HAP-1 (cell line): ENCODE data around the gene PELI3.

ENCODE experiments used
- DNase-seq, 2 experiments: peaks; one replicate each; pipeline ENCODE4 v3.0.0-alpha.2; 2016 to 2020; ENCODE audit warnings: low spot score in 2 of 2
- H3K27me3 ChIP-seq: fragments of 250-450 bp; sonication (Bioruptor Pico); 2 replicates; pipeline ENCODE4 v1.5.1; 2020; ENCODE audit warnings: low read depth, mild to moderate bottlenecking, moderate library complexity
- H3K36me3 ChIP-seq: fragments of 250-450 bp; sonication (Bioruptor Pico); replicated peaks from 2 replicates; pipeline ENCODE4 v1.5.1; 2020; ENCODE audit warnings: mild to moderate bottlenecking
- H3K4me1 ChIP-seq: fragments of 250-450 bp; sonication (Bioruptor Pico); 2 replicates; pipeline ENCODE4 v1.5.1; 2020; ENCODE audit warnings: mild to moderate bottlenecking
- H3K4me3 ChIP-seq: fragments of 250-450 bp; sonication (Bioruptor Pico); 2 replicates; pipeline ENCODE4 v1.5.1; 2020; ENCODE audit warnings: mild to moderate bottlenecking, moderate library complexity
- H3K9me3 ChIP-seq: fragments of 250-450 bp; sonication (Bioruptor Pico); 2 replicates; pipeline ENCODE4 v1.5.1; 2020; ENCODE audit warnings: mild to moderate bottlenecking, moderate library complexity
- in situ Hi-C: fragments of 300-500 bp; cut with MboI; formaldehyde crosslinking; loops from 3 replicates; pipeline ENCODE4 v1.14.3; 2020; ENCODE audit warnings: low sequenced_read_pairs, inconsistent platforms, mixed read lengths

Gene PELI3

GRCh38 chr11:66473167-66473566 is 6.5 kb downstream of the PELI3 start:
- H3K36me3 ChIP-seq: peaks cover 22% of the 10 kb centered on the region
- in situ Hi-C loops: no loop called here
- DNase-seq: no peak

GRCh38 chr11:66473608-66474515 is 7.2 kb downstream of the PELI3 start:
- Histone ChIP-seq H3K9me3 (no peaks in the 10 kb centered on the region), H3K4me1 (0 out of 2 replicates have a peak, but pooled peaks cover 3% of the 10 kb centered on the region), H3K36me3 (peaks cover 21% of the 10 kb centered on the region), H3K27me3 (no peaks in the 10 kb centered on the region), H3K4me3 (no peak overlapping the region)
- DNase-seq: no peak
- in situ Hi-C loops: no loop called here

More at GRCh38 chr11:66473167-66473566, 6.5 kb downstream of the PELI3 start:
- H3K4me1 ChIP-seq: no peaks in the 10 kb centered on the region
- H3K4me3 ChIP-seq: no peak overlapping the region
- no peaks in the 10 kb centered on the region for H3K27me3 ChIP-seq
- no peaks in the 10 kb centered on the region for H3K9me3 ChIP-seq

- Histone ChIP-seq H3K9me3 (no peaks in the 10 kb centered on the region), H3K27me3 (no peaks in the 10 kb centered on the region), H3K4me1 (0 out of 2 replicates have a peak, but pooled peaks cover 7% of the 10 kb centered on the region), H3K36me3 (peaks cover 21% of the 10 kb centered on the region), H3K4me3 (no peak overlapping the region)
- DNase-seq: no peak
- in situ Hi-C loops: no loop called here
Observed at GRCh38 chr11:66475349-66476172, 8.9 kb downstream of the PELI3 start.

GRCh38 chr11:66476173-66476840 is 9.6 kb downstream of the PELI3 start:
- Histone ChIP-seq H3K4me3 (no peak overlapping the region), H3K9me3 (no peaks in the 10 kb centered on the region), H3K4me1 (0 out of 2 replicates have a peak, but pooled peaks cover 7% of the 10 kb centered on the region), H3K27me3 (no peaks in the 10 kb centered on the region), H3K36me3 (peaks cover 21% of the 10 kb centered on the region)
- DNase-seq: no peak
- in situ Hi-C loops: no loop called here

GRCh38 chr11:66476841-66477251 is 10.1 kb downstream of the PELI3 start:
- peak in 1 of 2 experiments; percentile 42 for DNase-seq
- Histone ChIP-seq H3K27me3 (no peaks in the 10 kb centered on the region), H3K4me3 (no peak overlapping the region), H3K4me1 (0 out of 2 replicates have a peak, but pooled peaks cover 7% of the 10 kb centered on the region), H3K9me3 (no peaks in the 10 kb centered on the region), H3K36me3 (peaks cover 21% of the 10 kb centered on the region)
- in situ Hi-C loops: no loop called here

GRCh38 chr11:66477263-66478201 is 10.8 kb downstream of the PELI3 start:
- H3K27me3 ChIP-seq: no peaks in the 10 kb centered on the region
- in situ Hi-C loops: no loop called here
- H3K9me3 ChIP-seq: no peaks in the 10 kb centered on the region
- H3K4me1 ChIP-seq: 0 out of 2 replicates have a peak, but pooled peaks cover 7% of the 10 kb centered on the region
- no peak for DNase-seq
- peaks cover 21% of the 10 kb centered on the region for H3K36me3 ChIP-seq
- H3K4me3 ChIP-seq: no peak overlapping the region

GRCh38 chr11:66478729-66479393 is 12.2 kb downstream of the PELI3 start:
- Histone ChIP-seq H3K4me1 (0 out of 2 replicates have a peak, but pooled peaks cover 7% of the 10 kb centered on the region), H3K27me3 (no peaks in the 10 kb centered on the region), H3K4me3 (peak overlapping the region; percentile 70), H3K9me3 (no peaks in the 10 kb centered on the region), H3K36me3 (peaks cover 15% of the 10 kb centered on the region)
- peak in 1 of 2 experiments; percentile 40 for DNase-seq
- in situ Hi-C loops: no loop called here

- Histone ChIP-seq H3K4me3 (peak overlapping the region; percentile 70), H3K27me3 (no peaks in the 10 kb centered on the region), H3K4me1 (0 out of 2 replicates have a peak, but pooled peaks cover 7% of the 10 kb centered on the region), H3K36me3 (peaks cover 10% of the 10 kb centered on the region; the same call in 1 of the 2 replicates), H3K9me3 (no peaks in the 10 kb centered on the region)
- in situ Hi-C loops: no loop called here
- peak; percentile 45 to 74 for DNase-seq
Observed at GRCh38 chr11:66479394-66480116, 12.8 kb downstream of the PELI3 start.

GRCh38 chr11:66480117-66480938 is 13.6 kb downstream of the PELI3 start, which contains the start of gene DPP3:
DPP3 (plus strand) TSS chr11:66480434; CDS start chr11:66482201, 1,767 bp downstream.
- peak within 1 kb of the TSS; percentile 70 for H3K4me3 ChIP-seq
- H3K27me3 ChIP-seq: no peaks in the 10 kb centered on the region
- H3K4me1 ChIP-seq: 0 out of 2 replicates have a peak, but pooled peaks cover 7% of the 10 kb centered on the region
- peaks cover 10% of the 10 kb centered on the region; the same call in 1 of the 2 replicates for H3K36me3 ChIP-seq
- H3K9me3 ChIP-seq: no peaks in the 10 kb centered on the region
- DNase-seq: peak; percentile 94 to 98
- in situ Hi-C loops: no loop called here

GRCh38 chr11:66484806-66485380 is 18.2 kb downstream of the PELI3 start:
- in situ Hi-C loops: no loop called here
- H3K36me3 ChIP-seq: peaks cover 5% of the 10 kb centered on the region; the same call in 1 of the 2 replicates
- DNase-seq: no peak
- H3K27me3 ChIP-seq: no peaks in the 10 kb centered on the region
- H3K4me1 ChIP-seq: no peaks in the 10 kb centered on the region
- no peaks in the 10 kb centered on the region for H3K9me3 ChIP-seq
- no peak overlapping the region for H3K4me3 ChIP-seq

GRCh38 chr11:66488957-66489356 is 22.3 kb downstream of the PELI3 start:
- Histone ChIP-seq H3K4me3 (no peak overlapping the region), H3K4me1 (no peaks in the 10 kb centered on the region), H3K27me3 (no peaks in the 10 kb centered on the region), H3K9me3 (no peaks in the 10 kb centered on the region), H3K36me3 (peaks cover 6% of the 10 kb centered on the region)
- no peak for DNase-seq
- in situ Hi-C loops: no loop called here
